Measurements from ENCODE around the gene RSPH9.

RSPH9 gene

GRCh38 chr6:43671011-43671800 is 26.4 kb downstream of the RSPH9 start:
- H3K27me3 ChIP-seq (ENCODE audit: control insufficient read depth, low read length), result no peaks in the 10 kb centered on the region
- H3K27ac ChIP-seq (ENCODE audit: low read depth, low read length), result no peak overlapping the region
- peaks cover 14% of the 10 kb centered on the region for H3K4me1 ChIP-seq (ENCODE audit: control insufficient read depth, low read length)
- no peak for TF ChIP-seq EZH2phosphoT487 (IDR thresholded peaks at IDR 0.05; ENCODE audit: borderline replicate concordance, low read length)
- no peak for TF ChIP-seq CTCF (IDR thresholded peaks at IDR 0.05; ENCODE audit: low read depth, low read length, poor library complexity, severe bottlenecking)
- no peaks in the 10 kb centered on the region for H3F3A ChIP-seq (ENCODE audit: control insufficient read depth, insufficient read depth)
- no peaks in the 10 kb centered on the region for H3K9me2 ChIP-seq (replicated peaks; ENCODE audit: control insufficient read depth, low read length)
- H3K4me2 ChIP-seq (ENCODE audit: low read length), result no peak overlapping the region
- H3K36me3 ChIP-seq (ENCODE audit: control insufficient read depth, low read length), result peaks cover 46% of the 10 kb centered on the region
- no peak overlapping the region for H3K4me3 ChIP-seq (ENCODE audit: low read length)
- no peaks in the 10 kb centered on the region for H3K9me3 ChIP-seq (ENCODE audit: control insufficient read depth, insufficient read depth, low read length)
- H3K79me2 ChIP-seq (ENCODE audit: control insufficient read depth, low read length), result no peaks in the 10 kb centered on the region
- no peaks in the 10 kb centered on the region for H4K20me1 ChIP-seq (ENCODE audit: control insufficient read depth, insufficient read depth, low read depth, low read length)

DNA sequence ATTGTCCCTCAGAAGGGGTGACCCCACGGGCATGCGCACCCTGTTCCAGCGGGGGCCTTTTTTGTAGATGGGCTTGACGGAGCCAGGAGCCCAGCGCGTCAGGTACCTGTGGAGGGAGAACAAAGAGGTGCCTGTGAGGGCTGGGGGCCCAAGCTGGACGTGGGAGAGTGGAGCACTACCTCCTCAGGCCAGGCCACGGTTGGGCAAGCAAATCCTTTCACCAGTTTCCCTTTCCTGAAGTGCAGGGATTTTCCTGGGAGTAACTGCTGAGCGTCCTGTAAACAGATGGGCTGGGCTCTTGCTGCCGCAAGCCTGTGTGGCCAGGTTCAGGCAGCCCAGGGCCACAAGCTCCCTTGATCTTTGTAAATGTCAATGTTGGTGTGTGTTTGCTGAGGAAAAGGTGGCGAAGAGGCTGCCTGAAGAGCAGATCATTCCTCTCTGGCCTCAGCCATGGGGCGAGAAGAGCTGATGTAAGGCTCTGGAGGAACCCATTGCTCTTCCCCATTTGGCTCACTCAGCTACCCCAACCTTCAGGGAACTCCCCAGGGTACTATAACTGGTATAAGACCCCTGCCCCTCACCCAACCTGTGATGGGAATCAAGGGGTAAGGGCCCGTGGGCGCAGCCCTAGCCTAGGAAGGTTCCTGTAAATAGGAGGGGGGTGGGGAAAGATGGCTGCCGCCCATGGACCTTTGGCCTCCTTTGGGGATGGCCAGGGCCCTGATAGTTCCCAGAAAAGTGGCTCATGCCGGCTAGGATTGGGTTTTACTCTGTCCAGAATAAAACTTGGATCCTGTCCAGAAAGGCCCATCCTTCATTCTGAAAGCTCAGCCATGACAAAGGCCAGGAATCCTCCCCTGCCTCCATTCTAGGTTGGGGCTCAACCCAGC is 27.2 kb downstream of the RSPH9 start:
- Histone ChIP-seq H3K9me2 (replicated peaks; ENCODE audit: control insufficient read depth, low read length) (no peaks in the 10 kb centered on the region), H3F3A (ENCODE audit: control insufficient read depth, insufficient read depth) (no peaks in the 10 kb centered on the region), H3K79me2 (ENCODE audit: control insufficient read depth, low read length) (no peaks in the 10 kb centered on the region), H3K27me3 (ENCODE audit: control insufficient read depth, low read length) (no peaks in the 10 kb centered on the region), H3K27ac (ENCODE audit: low read depth, low read length) (no peak overlapping the region), H3K4me1 (ENCODE audit: control insufficient read depth, low read length) (peaks cover 14% of the 10 kb centered on the region), H4K20me1 (ENCODE audit: control insufficient read depth, insufficient read depth, low read depth, low read length) (no peaks in the 10 kb centered on the region), H3K4me3 (ENCODE audit: low read length) (no peak overlapping the region), H3K9me3 (ENCODE audit: control insufficient read depth, insufficient read depth, low read length) (no peaks in the 10 kb centered on the region), H3K36me3 (ENCODE audit: control insufficient read depth, low read length) (peaks cover 54% of the 10 kb centered on the region), H3K4me2 (ENCODE audit: low read length) (no peak overlapping the region)
- TF ChIP-seq EZH2phosphoT487 (IDR thresholded peaks at IDR 0.05; ENCODE audit: borderline replicate concordance, low read length) (no peak), CTCF (IDR thresholded peaks at IDR 0.05; ENCODE audit: low read depth, low read length, poor library complexity, severe bottlenecking) (no peak)

DNA sequence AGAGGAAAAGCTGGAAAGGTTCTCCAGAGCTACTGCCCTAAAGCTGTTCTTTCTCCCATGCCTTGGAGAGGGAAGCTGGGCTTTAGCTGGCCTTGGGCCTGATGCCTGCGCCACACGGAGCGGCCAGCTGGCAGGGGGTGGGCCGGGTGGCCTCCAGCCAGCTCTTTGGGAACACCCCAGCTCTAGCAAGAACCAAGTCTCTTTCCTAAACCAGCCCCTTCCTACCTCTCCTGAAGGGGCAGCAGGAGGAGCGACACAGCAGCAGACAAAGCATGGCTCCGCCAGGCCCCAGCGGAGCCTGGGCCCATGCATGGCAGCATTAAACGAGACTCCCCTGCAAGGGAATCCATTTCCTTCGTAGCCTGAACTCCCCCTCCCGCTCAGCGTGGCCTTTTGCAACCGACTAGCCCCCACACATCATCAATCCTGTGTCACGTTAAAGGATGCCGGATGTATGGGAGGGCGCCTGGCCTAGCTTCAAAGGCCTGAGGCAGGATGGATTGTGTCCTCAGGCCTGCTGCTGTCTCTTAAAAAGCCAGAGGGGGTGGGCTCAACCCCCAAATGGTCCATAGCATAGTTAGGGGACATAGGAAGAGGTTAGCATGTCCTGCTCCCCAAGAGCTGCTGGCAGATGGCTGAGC is 28.7 kb downstream of the RSPH9 start:
- Histone ChIP-seq H3K4me1 (ENCODE audit: control insufficient read depth, low read length) (peaks cover under 1% of the 10 kb centered on the region; the same call in 1 of the 2 replicates), H3K79me2 (ENCODE audit: control insufficient read depth, low read length) (no peaks in the 10 kb centered on the region), H3K9me2 (replicated peaks; ENCODE audit: control insufficient read depth, low read length) (no peaks in the 10 kb centered on the region), H3K4me2 (ENCODE audit: low read length) (no peak overlapping the region), H3F3A (ENCODE audit: control insufficient read depth, insufficient read depth) (no peaks in the 10 kb centered on the region), H3K27ac (ENCODE audit: low read depth, low read length) (no peak overlapping the region), H3K9me3 (ENCODE audit: control insufficient read depth, insufficient read depth, low read length) (no peaks in the 10 kb centered on the region), H3K4me3 (ENCODE audit: low read length) (no peak overlapping the region), H3K27me3 (ENCODE audit: control insufficient read depth, low read length) (no peaks in the 10 kb centered on the region), H3K36me3 (ENCODE audit: control insufficient read depth, low read length) (peaks cover 69% of the 10 kb centered on the region), H4K20me1 (ENCODE audit: control insufficient read depth, insufficient read depth, low read depth, low read length) (no peaks in the 10 kb centered on the region)
- TF ChIP-seq EZH2phosphoT487 (IDR thresholded peaks at IDR 0.05; ENCODE audit: borderline replicate concordance, low read length) (no peak), CTCF (IDR thresholded peaks at IDR 0.05; ENCODE audit: low read depth, low read length, poor library complexity, severe bottlenecking) (no peak)

Data from DOHH2 (cell line).